Measurements from ENCODE around the gene PLPP2.

Gene PLPP2

DNA sequence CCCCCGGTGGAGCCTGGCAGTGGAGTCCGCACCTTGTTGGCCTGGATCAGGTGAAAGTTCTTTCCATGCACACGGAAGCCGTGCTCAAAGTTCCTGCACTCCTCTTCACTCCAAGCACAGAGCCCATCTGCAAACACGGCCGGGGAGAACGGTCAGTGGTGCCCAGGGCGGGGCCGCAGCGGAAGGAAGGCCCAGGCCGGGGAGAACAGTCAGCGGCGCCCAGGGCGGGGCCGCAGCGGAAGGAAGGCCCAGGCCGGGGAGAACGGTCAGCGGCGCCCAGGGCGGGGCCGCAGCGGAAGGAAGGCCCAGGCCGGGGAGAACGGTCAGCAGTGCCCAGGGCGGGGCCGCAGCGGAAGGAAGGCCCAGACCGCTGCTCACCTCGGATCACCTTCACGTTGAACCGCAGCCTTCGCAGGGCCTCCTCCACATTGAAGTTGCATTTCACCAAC lies 20.6 kb upstream of the PLPP2 start:
- no peak for TF ChIP-seq JUND (IDR thresholded peaks at IDR 0.05; ENCODE audit: low read depth)
- in situ Hi-C loops (cut with HindIII; ENCODE audit: low pct_unique_long_range_greater_than_20kb, low sequenced_read_pairs), result no loop called here
- no peak for DNase-seq (ENCODE audit: low read depth in 1 of 2, low spot score in 1 of 2)

DNA sequence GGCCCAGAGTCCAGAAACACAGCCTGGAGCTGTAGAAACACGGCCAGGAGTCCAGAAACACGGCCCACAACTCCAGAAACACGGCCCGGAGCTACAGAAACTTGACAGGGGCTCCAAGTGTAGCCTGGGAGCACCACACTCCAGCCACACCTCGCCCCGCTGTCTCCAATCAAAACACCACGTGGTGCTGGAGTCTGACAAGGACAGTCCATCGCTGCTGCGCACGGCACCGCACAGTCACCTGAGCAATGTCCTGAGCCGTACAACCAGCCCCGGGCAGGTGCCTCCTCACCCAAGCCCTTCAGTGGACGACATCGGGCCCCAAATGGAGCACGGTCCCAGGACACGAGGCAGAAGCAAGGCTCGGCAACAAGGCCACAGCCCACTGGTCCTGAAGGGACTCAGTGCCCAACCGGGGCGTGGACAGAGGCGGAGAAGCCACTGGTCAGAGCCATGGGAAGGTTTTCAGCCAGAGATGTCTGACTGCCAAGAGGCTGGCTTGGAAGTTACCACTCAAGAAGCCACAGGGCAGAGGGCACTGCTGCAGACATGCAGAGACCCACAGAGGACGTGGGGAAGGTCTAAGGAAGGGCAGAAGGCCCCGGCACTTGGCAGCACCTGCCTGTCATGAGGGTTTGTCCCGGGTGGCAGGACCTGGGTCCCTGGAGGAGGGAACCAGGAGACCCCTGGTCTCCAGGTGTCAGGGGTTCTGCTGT lies 19.7 kb upstream of the PLPP2 start:
- no peak for DNase-seq (ENCODE audit: low read depth in 1 of 2, low spot score in 1 of 2)
- in situ Hi-C loops (cut with HindIII; ENCODE audit: low pct_unique_long_range_greater_than_20kb, low sequenced_read_pairs), result no loop called here
- no peak for TF ChIP-seq JUND (IDR thresholded peaks at IDR 0.05; ENCODE audit: low read depth)

- no peak for TF ChIP-seq JUND (IDR thresholded peaks at IDR 0.05; ENCODE audit: low read depth)
- in situ Hi-C loops (cut with HindIII; ENCODE audit: low pct_unique_long_range_greater_than_20kb, low sequenced_read_pairs), result no loop called here
- no peak for DNase-seq (ENCODE audit: low read depth in 1 of 2, low spot score in 1 of 2)
Observed at GRCh38 chr19:310141-310651, 19.0 kb upstream of the PLPP2 start.

DNA sequence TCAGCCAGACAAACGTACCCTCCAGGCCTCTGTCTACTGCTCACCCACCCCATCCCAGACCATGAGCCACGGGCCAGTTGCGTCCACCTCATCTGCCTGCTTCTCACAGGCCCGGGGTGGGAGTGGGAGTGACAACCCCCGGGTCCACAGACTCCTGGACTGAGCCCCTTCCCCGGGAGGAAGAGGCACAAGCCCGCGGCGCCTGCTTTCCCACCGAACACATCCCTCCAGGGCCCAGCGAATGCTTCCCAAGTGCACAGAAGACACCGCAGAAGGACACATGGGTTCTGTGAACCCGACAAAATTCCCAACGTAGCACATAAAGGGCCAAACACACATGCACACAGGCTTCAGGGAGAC lies 18.0 kb upstream of the PLPP2 start:
- DNase-seq (ENCODE audit: low read depth in 1 of 2, low spot score in 1 of 2), result no peak
- TF ChIP-seq JUND (IDR thresholded peaks at IDR 0.05; ENCODE audit: low read depth), result no peak
- in situ Hi-C loops (cut with HindIII; ENCODE audit: low pct_unique_long_range_greater_than_20kb, low sequenced_read_pairs), result no loop called here

DNA sequence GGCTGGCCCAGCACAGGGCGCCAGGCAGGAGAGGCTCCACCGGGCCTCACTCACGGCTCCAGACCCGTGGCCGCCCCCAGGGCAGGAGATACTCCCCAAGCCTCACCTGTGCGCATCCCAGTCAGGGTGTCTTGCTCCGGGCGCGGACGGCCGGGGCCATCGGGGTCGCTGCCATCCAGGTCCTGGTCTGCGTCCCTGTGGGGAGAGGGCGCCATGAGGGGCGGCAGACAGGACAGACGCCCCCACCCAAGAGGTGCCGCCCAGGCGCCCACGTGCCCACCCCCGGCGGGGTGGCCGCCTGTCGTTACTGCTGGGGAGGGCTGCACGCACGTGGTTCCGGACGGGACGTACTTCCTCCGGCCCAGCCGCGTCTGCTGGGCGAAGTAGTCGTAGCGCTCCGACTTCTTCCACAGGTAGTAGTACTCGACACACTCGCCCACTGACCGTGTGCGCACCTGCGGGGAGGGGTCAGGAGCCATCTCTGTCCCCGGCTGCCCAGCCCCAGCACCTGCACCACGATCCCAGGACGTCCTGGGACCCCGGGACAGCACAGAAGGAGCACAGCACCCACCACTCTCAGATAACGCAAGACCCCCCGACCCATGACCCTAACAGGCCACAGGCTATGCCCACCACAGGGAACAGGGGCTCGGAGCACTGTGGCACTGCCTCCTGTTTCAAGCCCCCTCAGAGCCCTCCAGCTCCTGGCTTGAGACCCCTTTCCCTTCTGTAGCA lies 17.4 kb upstream of the PLPP2 start:
- DNase-seq (ENCODE audit: low read depth in 1 of 2, low spot score in 1 of 2), result no peak
- TF ChIP-seq JUND (IDR thresholded peaks at IDR 0.05; ENCODE audit: low read depth), result no peak
- in situ Hi-C loops (cut with HindIII; ENCODE audit: low pct_unique_long_range_greater_than_20kb, low sequenced_read_pairs), result no loop called here

GRCh38 chr19:307793-308420 lies 16.7 kb upstream of the PLPP2 start:
- no peak for TF ChIP-seq JUND (IDR thresholded peaks at IDR 0.05; ENCODE audit: low read depth)
- in situ Hi-C loops (cut with HindIII; ENCODE audit: low pct_unique_long_range_greater_than_20kb, low sequenced_read_pairs), result no loop called here
- no peak for DNase-seq (ENCODE audit: low read depth in 1 of 2, low spot score in 1 of 2)

DNA sequence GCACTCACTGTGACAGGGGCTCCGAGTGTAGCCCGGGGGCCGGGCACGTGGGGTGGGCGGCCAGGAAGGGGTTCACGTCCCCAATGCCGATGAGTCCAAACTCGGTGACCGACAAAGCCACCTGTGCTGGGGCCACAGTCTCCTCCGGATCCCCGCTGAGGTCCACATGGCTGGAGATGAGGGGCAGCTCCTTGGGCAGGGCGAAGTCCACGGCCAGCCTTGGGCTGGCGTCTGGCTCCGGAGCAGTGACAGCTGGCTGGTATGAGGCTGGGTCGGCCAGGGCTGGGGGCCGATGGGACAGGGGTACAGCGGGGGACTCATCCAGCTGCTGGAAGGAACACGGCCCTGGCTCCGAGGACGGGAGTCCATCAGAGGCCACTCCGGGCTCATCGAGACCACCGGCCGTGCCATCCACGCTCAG lies 15.9 kb upstream of the PLPP2 start:
- no peak for DNase-seq (ENCODE audit: low read depth in 1 of 2, low spot score in 1 of 2)
- in situ Hi-C loops (cut with HindIII; ENCODE audit: low pct_unique_long_range_greater_than_20kb, low sequenced_read_pairs), result no loop called here
- TF ChIP-seq JUND (IDR thresholded peaks at IDR 0.05; ENCODE audit: low read depth), result no peak

DNA sequence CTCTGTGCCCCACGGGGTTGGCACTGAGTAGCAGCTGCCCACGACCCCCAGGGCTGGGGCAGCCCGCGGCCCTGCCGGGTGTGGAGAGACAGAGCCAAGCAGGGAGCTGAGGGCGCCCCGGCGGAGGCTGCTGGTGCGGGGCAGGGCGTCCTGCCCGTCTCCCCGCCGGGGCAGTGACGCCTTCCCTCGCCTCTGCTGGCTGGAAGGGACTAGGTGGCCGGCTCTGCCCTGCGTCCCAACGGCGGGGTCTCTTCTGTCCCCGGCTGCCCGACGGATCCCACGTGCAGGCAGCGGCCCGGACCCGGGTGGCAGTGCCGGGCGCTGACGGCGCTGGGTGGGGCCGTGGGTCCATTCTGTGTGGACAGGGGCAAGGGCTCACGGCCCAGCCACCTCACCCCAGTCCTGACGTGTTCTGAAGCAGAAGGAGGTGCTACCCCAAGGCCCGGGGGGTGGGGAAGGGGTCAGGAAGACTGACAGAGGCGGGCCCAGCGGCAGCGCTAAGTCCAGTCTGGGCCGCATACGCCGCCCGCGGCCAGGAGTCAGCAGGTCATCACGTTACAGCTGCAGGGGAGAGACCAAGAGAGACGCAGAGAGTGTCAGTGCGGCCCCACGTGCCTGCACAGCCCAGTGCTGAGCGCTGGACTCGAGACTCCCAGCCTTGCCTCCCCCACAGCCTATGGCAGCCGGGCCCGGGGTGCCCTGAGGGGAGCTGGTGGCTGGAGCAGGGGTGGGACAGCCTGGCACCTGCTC lies 15.1 kb upstream of the PLPP2 start:
- in situ Hi-C loops (cut with HindIII; ENCODE audit: low pct_unique_long_range_greater_than_20kb, low sequenced_read_pairs), result no loop called here
- no peak for DNase-seq (ENCODE audit: low read depth in 1 of 2, low spot score in 1 of 2)
- no peak for TF ChIP-seq JUND (IDR thresholded peaks at IDR 0.05; ENCODE audit: low read depth)

DNA sequence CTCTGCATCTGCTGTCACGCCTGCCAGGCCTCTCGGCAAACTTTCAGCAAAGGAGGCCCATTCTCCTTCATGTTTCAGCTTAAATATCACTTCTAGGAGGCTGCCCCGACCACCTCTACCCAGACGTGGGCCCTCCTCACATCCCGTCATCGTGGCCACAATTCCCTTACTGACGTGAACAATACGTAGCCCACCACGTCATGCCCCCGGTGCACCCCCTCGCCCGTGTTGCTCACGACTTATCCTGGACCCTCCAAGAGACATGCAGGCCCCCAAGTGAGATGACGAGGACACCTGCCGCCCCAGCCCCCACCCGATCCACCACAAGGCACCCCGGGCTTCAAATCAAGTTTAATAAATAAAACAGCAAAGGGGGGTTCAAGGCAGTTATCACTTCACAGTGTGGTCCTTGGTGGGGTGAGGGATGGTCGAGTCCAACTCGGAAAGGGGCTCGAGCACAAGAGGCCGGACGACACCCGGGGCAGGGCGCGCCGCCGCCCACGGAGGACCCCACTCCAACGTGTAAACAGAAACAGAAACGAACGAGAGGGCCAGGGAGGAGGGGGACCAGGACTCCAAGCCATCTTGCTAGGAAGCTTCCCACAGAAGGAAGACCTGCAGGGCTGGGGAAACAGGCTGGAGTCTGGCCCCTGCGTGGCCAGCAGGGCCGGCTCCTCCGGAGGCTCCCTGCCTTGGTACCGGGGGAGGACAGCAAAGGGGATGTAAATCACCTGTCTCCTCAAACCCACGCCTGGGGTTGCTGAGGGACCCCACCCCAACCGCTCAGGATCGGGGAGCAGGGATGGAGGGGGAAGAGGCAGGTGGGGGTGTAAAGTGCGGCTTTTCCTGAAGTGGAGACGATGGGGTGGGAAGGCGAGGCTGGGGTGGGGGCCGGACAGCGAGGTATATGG lies 14.3 kb upstream of the PLPP2 start:
- TF ChIP-seq JUND (IDR thresholded peaks at IDR 0.05; ENCODE audit: low read depth), result no peak
- in situ Hi-C loops (cut with HindIII; ENCODE audit: low pct_unique_long_range_greater_than_20kb, low sequenced_read_pairs), result no loop called here
- no peak for DNase-seq (ENCODE audit: low read depth in 1 of 2, low spot score in 1 of 2)

- in situ Hi-C loops (cut with HindIII; ENCODE audit: low pct_unique_long_range_greater_than_20kb, low sequenced_read_pairs), result no loop called here
- no peak for TF ChIP-seq JUND (IDR thresholded peaks at IDR 0.05; ENCODE audit: low read depth)
- no peak for DNase-seq (ENCODE audit: low read depth in 1 of 2, low spot score in 1 of 2)
Observed at GRCh38 chr19:296476-297225, 5.4 kb upstream of the PLPP2 start.

Data from T47D (cell line).